GM23338 (cell line): ENCODE results near the gene BSPH1. TPM values are rescaled to one million over a fixed set of nuclear protein-coding genes. Genes with fewer than 3 reads are reported as not detected.

Experiments used
- ATAC-seq: fragments of 200-7000 bp; cut with Tn5 transposase; 3 replicates; pipeline ENCODE4 v1.9.1; 2020
- DNase-seq: peaks from one replicate; pipeline ENCODE4 v3.0.0-alpha.2; 2015; ENCODE audit warnings: low spot score
- H2AFZ ChIP-seq: fragments of 200-600 bp; sonication (generic); 2 replicates; pipeline ENCODE4 v1.8.0; 2016; ENCODE audit warnings: antibody characterized with exemption, mild to moderate bottlenecking, moderate library complexity
- H3F3A ChIP-seq: fragments of 200-600 bp; sonication (generic); replicated peaks from 2 replicates; pipeline ENCODE4 v1.8.0; 2017; ENCODE audit warnings: antibody characterized with exemption, mixed run types, low read depth
- H3K27ac ChIP-seq: fragments of 200-600 bp; sonication (generic); 2 replicates; pipeline ENCODE4 v1.6.1; 2016; ENCODE audit warnings: low read depth
- H3K27me3 ChIP-seq: fragments of 200-600 bp; sonication (generic); 2 replicates; pipeline ENCODE4 v1.8.0; 2016; ENCODE audit warnings: mild to moderate bottlenecking, mixed run types, moderate library complexity; ENCODE audit not compliant: insufficient read depth
- H3K36me3 ChIP-seq: fragments of 200-600 bp; sonication (generic); 2 replicates; pipeline ENCODE4 v1.8.0; 2016; ENCODE audit warnings: mild to moderate bottlenecking; ENCODE audit not compliant: insufficient read depth
- H3K4me1 ChIP-seq: fragments of 200-600 bp; sonication (generic); 2 replicates; pipeline ENCODE4 v1.8.0; 2016; ENCODE audit warnings: mild to moderate bottlenecking, moderate library complexity; ENCODE audit not compliant: insufficient read depth
- H3K4me2 ChIP-seq: fragments of 200-600 bp; sonication (generic); 2 replicates; pipeline ENCODE4 v1.7.1; 2017; ENCODE audit warnings: mixed run types
- H3K4me3 ChIP-seq: fragments of 200-600 bp; sonication (generic); 2 replicates; pipeline ENCODE4 v1.6.1; 2016; ENCODE audit warnings: mixed run types
- H3K79me2 ChIP-seq: fragments of 200-600 bp; sonication (generic); replicated peaks from 2 replicates; pipeline ENCODE4 v1.8.0; 2017; ENCODE audit warnings: mild to moderate bottlenecking; ENCODE audit not compliant: insufficient read depth
- H3K9me2 ChIP-seq: fragments of 200-600 bp; sonication (generic); 2 replicates; pipeline ENCODE4 v1.8.0; 2017; ENCODE audit not compliant: insufficient read depth
- H4K20me1 ChIP-seq: fragments of 200-600 bp; sonication (generic); replicated peaks from 2 replicates; pipeline ENCODE4 v1.8.0; 2017; ENCODE audit warnings: mild to moderate bottlenecking; ENCODE audit not compliant: insufficient read depth
- H3K27ac Mint-ChIP-seq: 2 replicates; pipeline ENCODE4 v1.8.0; 2020; ENCODE audit warnings: inconsistent platforms, mild to moderate bottlenecking, moderate library complexity, mixed read lengths
- H3K27me3 Mint-ChIP-seq: 3 replicates; pipeline ENCODE4 v1.8.0; 2022; ENCODE audit warnings: low read depth, mild to moderate bottlenecking, moderate library complexity, mixed read lengths, inconsistent platforms; ENCODE audit not compliant: insufficient read depth, poor library complexity
- H3K36me3 Mint-ChIP-seq: 3 replicates; pipeline ENCODE4 v1.8.0; 2021; ENCODE audit warnings: low read depth, mild to moderate bottlenecking, inconsistent platforms, moderate library complexity, mixed read lengths
- H3K4me1 Mint-ChIP-seq: 3 replicates; pipeline ENCODE4 v1.8.0; 2020; ENCODE audit warnings: mild to moderate bottlenecking, inconsistent platforms, mixed read lengths
- H3K4me3 Mint-ChIP-seq: 3 replicates; pipeline ENCODE4 v1.8.0; 2021; ENCODE audit warnings: moderate library complexity, mild to moderate bottlenecking, inconsistent platforms, mixed read lengths
- H3K9me3 Mint-ChIP-seq: 3 replicates; pipeline ENCODE4 v1.8.0; 2020; ENCODE audit warnings: moderate library complexity, mild to moderate bottlenecking, inconsistent platforms, mixed read lengths
- CREB1 ChIP-seq: fragments of 250-450 bp; sonication (Bioruptor Pico); IDR thresholded peaks from 2 replicates; pipeline ENCODE4 v1.5.0; 2020; ENCODE audit warnings: low read depth, mild to moderate bottlenecking, moderate library complexity
- EZH2phosphoT487 ChIP-seq: fragments of 200-600 bp; sonication (generic); IDR thresholded peaks from one replicate; pipeline ENCODE4 v1.8.1; 2018; ENCODE audit warnings: antibody characterized with exemption; ENCODE audit not compliant: unreplicated experiment
- JUNB ChIP-seq: IDR thresholded peaks from one replicate; pipeline ENCODE4 v1.6.1; 2016; ENCODE audit warnings: antibody characterized with exemption; ENCODE audit not compliant: unreplicated experiment
- NANOG ChIP-seq: IDR thresholded peaks from 2 replicates; pipeline ENCODE4 v1.6.1; 2016; ENCODE audit warnings: antibody characterized with exemption, borderline replicate concordance
- POLR2AphosphoS5 ChIP-seq: IDR thresholded peaks from 2 replicates; pipeline ENCODE4 v1.6.1; 2016; ENCODE audit warnings: antibody characterized with exemption, low read depth
- STAT1 ChIP-seq: IDR thresholded peaks from one replicate; pipeline ENCODE4 v1.6.1; 2016; ENCODE audit warnings: antibody characterized with exemption; ENCODE audit not compliant: unreplicated experiment
- ZNF114 ChIP-seq: fragments of 250-450 bp; sonication (Bioruptor Pico); IDR thresholded peaks from 2 replicates; pipeline ENCODE4 v1.5.0; 2020; ENCODE audit warnings: mild to moderate bottlenecking, moderate library complexity
- polyA plus RNA-seq: library from polyadenylated mRNA; unstranded; fragments of >200 nt; fragmentation: Nextera tagmentation; extraction: Ambion mirVana; gene quantifications from 2 replicates; pipeline ENCODE4 v1.2.1, GENCODE V29; 2016
- total RNA-seq: library from RNA; depleted of rRNA; stranded (reverse); fragments of >200 nt; shearing (Covaris generic); gene quantifications from 2 replicates; pipeline ENCODE4 v1.2.3, GENCODE V29; 2014
- TF ChIP-seq, protein P1 (sequence below): IDR thresholded peaks from 2 replicates; pipeline ENCODE4 v1.6.1; 2016; ENCODE audit warnings: antibody characterized with exemption
- TF ChIP-seq, protein P2 (sequence below), 2 experiments: fragments of 200-600 bp in 1 of 2; sonication (generic) in 1 of 2; conservative IDR thresholded peaks; 2 replicates each; pipeline versions ENCODE4 v1.5.1 to v1.6.1; 2016 to 2017; ENCODE audit warnings: antibody characterized with exemption in 2 of 2, low read depth in 2 of 2, mild to moderate bottlenecking in 2 of 2, moderate library complexity in 1 of 2
- TF ChIP-seq, protein P3 (sequence below): fragments of 250-450 bp; sonication (Bioruptor Pico); IDR thresholded peaks from 2 replicates; pipeline ENCODE4 v1.5.0; 2020; ENCODE audit warnings: mild to moderate bottlenecking, moderate library complexity

Gene BSPH1
- total and polyA plus RNA-seq, 2 experiments from 2014 or later: not detected

DNA sequence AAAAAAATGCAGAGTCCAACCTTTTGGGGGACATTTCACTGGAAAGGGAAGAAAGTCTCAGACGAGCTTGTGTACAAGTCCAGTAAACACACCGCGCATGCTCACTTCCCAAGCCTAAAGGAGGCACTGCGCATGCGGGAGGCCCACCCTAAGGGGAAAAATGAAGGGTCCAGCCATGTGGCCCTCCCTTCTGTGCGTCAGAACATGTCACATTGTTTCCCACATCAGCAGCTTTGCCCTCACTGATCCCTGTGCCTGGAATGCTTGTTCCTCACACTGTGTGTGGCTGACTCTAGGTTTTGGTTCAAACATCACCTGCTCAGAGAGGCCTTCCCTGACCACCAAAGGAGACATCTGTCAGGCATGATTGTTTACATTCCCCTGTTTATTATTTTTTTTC lies 6.8 kb upstream of the BSPH1 start:
- Histone ChIP-seq H3K79me2 (no peaks in the 10 kb centered on the region), H3K27ac (no peak overlapping the region), H2AFZ (no peak overlapping the region), H3K4me2 (no peak overlapping the region), H3K4me1 (no peaks in the 10 kb centered on the region), H4K20me1 (no peaks in the 10 kb centered on the region), H3K27me3 (no peaks in the 10 kb centered on the region), H3K9me2 (peaks cover 16% of the 10 kb centered on the region; the same call in 1 of the 2 replicates), H3K4me3 (no peak overlapping the region), H3F3A (no peaks in the 10 kb centered on the region), H3K36me3 (no peaks in the 10 kb centered on the region)
- Mint-ChIP-seq H3K4me1 (no peaks in the 10 kb centered on the region), H3K36me3 (no peaks in the 10 kb centered on the region), H3K27ac (no peak overlapping the region), H3K27me3 (peaks cover 9% of the 10 kb centered on the region), H3K4me3 (no peak overlapping the region), H3K9me3 (peaks cover 11% of the 10 kb centered on the region; the same call in 2 of the 3 replicates)
- TF ChIP-seq JUNB: no peak
- TF ChIP-seq, protein P1, sequence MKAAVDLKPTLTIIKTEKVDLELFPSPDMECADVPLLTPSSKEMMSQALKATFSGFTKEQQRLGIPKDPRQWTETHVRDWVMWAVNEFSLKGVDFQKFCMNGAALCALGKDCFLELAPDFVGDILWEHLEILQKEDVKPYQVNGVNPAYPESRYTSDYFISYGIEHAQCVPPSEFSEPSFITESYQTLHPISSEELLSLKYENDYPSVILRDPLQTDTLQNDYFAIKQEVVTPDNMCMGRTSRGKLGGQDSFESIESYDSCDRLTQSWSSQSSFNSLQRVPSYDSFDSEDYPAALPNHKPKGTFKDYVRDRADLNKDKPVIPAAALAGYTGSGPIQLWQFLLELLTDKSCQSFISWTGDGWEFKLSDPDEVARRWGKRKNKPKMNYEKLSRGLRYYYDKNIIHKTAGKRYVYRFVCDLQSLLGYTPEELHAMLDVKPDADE: no peak
- no peak for TF ChIP-seq CREB1
- no peak for TF ChIP-seq ZNF114
- TF ChIP-seq, protein P2, sequence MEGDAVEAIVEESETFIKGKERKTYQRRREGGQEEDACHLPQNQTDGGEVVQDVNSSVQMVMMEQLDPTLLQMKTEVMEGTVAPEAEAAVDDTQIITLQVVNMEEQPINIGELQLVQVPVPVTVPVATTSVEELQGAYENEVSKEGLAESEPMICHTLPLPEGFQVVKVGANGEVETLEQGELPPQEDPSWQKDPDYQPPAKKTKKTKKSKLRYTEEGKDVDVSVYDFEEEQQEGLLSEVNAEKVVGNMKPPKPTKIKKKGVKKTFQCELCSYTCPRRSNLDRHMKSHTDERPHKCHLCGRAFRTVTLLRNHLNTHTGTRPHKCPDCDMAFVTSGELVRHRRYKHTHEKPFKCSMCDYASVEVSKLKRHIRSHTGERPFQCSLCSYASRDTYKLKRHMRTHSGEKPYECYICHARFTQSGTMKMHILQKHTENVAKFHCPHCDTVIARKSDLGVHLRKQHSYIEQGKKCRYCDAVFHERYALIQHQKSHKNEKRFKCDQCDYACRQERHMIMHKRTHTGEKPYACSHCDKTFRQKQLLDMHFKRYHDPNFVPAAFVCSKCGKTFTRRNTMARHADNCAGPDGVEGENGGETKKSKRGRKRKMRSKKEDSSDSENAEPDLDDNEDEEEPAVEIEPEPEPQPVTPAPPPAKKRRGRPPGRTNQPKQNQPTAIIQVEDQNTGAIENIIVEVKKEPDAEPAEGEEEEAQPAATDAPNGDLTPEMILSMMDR (conservative IDR thresholded peaks at IDR 0.05; ENCODE audit: low read depth in 2 of 2): no peak
- no peak for DNase-seq
- ATAC-seq: no peak

DNA sequence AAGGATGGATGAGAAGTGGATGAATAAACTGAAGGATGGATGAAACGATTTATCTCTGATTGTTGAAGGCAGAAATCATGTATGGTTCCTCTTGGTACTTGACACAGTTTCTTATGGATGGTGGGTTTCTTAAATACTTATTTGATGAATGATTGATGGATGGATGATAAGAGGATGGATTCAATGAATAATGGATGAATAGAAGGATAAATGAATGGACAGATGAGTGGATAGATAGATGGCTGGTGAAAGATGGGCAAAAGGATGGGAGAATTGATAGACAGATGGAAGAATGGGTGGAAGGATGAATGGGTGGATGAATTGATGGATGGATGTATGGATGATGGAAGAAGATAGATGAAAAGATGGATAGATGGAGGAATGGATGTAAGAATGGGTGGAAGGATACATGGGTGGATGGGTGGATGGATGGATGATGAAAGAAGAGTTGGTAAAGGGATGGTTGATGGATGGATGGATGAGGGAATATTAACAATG lies 4.3 kb upstream of the BSPH1 start:
- peaks cover 8% of the 10 kb centered on the region; the same call in 2 of the 3 replicates for H3K9me3 Mint-ChIP-seq
- no peaks in the 10 kb centered on the region for H3K4me1 Mint-ChIP-seq
- Histone ChIP-seq H3K4me2 (no peak overlapping the region), H3K4me3 (no peak overlapping the region), H3K36me3 (no peaks in the 10 kb centered on the region), H3F3A (no peaks in the 10 kb centered on the region), H2AFZ (no peak overlapping the region), H3K27ac (no peak overlapping the region), H3K4me1 (no peaks in the 10 kb centered on the region), H3K9me2 (peaks cover 16% of the 10 kb centered on the region; the same call in 1 of the 2 replicates), H3K79me2 (no peaks in the 10 kb centered on the region), H3K27me3 (no peaks in the 10 kb centered on the region), H4K20me1 (no peaks in the 10 kb centered on the region)
- H3K4me3 Mint-ChIP-seq: no peak overlapping the region
- ATAC-seq (no peak), DNase-seq (no peak)
- H3K27me3 Mint-ChIP-seq: peaks cover 4% of the 10 kb centered on the region
- H3K27ac Mint-ChIP-seq: no peak overlapping the region
- no peaks in the 10 kb centered on the region for H3K36me3 Mint-ChIP-seq
- TF ChIP-seq, protein P3, sequence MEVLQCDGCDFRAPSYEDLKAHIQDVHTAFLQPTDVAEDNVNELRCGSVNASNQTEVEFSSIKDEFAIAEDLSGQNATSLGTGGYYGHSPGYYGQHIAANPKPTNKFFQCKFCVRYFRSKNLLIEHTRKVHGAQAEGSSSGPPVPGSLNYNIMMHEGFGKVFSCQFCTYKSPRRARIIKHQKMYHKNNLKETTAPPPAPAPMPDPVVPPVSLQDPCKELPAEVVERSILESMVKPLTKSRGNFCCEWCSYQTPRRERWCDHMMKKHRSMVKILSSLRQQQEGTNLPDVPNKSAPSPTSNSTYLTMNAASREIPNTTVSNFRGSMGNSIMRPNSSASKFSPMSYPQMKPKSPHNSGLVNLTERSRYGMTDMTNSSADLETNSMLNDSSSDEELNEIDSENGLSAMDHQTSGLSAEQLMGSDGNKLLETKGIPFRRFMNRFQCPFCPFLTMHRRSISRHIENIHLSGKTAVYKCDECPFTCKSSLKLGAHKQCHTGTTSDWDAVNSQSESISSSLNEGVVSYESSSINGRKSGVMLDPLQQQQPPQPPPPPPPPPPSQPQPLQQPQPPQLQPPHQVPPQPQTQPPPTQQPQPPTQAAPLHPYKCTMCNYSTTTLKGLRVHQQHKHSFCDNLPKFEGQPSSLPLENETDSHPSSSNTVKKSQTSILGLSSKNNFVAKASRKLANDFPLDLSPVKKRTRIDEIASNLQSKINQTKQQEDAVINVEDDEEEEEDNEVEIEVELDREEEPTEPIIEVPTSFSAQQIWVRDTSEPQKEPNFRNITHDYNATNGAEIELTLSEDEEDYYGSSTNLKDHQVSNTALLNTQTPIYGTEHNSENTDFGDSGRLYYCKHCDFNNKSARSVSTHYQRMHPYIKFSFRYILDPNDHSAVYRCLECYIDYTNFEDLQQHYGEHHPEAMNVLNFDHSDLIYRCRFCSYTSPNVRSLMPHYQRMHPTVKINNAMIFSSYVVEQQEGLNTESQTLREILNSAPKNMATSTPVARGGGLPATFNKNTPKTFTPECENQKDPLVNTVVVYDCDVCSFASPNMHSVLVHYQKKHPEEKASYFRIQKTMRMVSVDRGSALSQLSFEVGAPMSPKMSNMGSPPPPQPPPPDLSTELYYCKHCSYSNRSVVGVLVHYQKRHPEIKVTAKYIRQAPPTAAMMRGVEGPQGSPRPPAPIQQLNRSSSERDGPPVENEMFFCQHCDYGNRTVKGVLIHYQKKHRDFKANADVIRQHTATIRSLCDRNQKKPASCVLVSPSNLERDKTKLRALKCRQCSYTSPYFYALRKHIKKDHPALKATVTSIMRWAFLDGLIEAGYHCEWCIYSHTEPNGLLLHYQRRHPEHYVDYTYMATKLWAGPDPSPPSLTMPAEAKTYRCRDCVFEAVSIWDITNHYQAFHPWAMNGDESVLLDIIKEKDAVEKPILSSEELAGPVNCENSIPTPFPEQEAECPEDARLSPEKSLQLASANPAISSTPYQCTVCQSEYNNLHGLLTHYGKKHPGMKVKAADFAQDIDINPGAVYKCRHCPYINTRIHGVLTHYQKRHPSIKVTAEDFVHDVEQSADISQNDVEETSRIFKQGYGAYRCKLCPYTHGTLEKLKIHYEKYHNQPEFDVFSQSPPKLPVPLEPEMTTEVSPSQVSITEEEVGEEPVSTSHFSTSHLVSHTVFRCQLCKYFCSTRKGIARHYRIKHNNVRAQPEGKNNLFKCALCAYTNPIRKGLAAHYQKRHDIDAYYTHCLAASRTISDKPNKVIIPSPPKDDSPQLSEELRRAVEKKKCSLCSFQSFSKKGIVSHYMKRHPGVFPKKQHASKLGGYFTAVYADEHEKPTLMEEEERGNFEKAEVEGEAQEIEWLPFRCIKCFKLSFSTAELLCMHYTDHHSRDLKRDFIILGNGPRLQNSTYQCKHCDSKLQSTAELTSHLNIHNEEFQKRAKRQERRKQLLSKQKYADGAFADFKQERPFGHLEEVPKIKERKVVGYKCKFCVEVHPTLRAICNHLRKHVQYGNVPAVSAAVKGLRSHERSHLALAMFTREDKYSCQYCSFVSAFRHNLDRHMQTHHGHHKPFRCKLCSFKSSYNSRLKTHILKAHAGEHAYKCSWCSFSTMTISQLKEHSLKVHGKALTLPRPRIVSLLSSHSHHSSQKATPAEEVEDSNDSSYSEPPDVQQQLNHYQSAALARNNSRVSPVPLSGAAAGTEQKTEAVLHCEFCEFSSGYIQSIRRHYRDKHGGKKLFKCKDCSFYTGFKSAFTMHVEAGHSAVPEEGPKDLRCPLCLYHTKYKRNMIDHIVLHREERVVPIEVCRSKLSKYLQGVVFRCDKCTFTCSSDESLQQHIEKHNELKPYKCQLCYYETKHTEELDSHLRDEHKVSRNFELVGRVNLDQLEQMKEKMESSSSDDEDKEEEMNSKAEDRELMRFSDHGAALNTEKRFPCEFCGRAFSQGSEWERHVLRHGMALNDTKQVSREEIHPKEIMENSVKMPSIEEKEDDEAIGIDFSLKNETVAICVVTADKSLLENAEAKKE (CRISPR knock-in tag): no peak
- TF ChIP-seq STAT1 (no peak), POLR2AphosphoS5 (no peak), NANOG (no peak), EZH2phosphoT487 (no peak)
